HL-60 (cell line): ENCODE data around the gene CMBL.
A peak's percentile ranks its signal among the peaks of the same experiment; 100 is the strongest.

Experiments
- DNase-seq, 2 experiments: peaks; one replicate each; pipeline ENCODE4 v3.0.0-alpha.2; 2010 to 2020; ENCODE audit warnings: low read depth in 1 of 2, low spot score in 1 of 2
- H3K27ac ChIP-seq: fragments of 250-450 bp; sonication (Bioruptor Pico); replicated peaks from 2 replicates; pipeline ENCODE4 v1.5.1; 2020; ENCODE audit warnings: mild to moderate bottlenecking, moderate library complexity
- H3K27me3 ChIP-seq: fragments of 250-450 bp; sonication (Bioruptor Pico); 2 replicates; pipeline ENCODE4 v1.5.1; 2021; ENCODE audit warnings: mild to moderate bottlenecking, moderate library complexity; ENCODE audit not compliant: insufficient read depth, poor library complexity, severe bottlenecking
- H3K4me3 ChIP-seq: replicated peaks from 2 replicates; pipeline ENCODE4 v1.5.1; 2011; ENCODE audit warnings: mild to moderate bottlenecking, control low read depth, low read length; ENCODE audit not compliant: insufficient read depth
- GABPA ChIP-seq: IDR thresholded peaks from 2 replicates; pipeline ENCODE4 v1.6.1; 2012; ENCODE audit warnings: low read depth
- POLR2AphosphoS5 ChIP-seq: IDR thresholded peaks from 2 replicates; pipeline ENCODE4 v1.6.1; 2012; ENCODE audit warnings: low read depth
- SPI1 ChIP-seq: IDR thresholded peaks from 2 replicates; pipeline ENCODE4 v1.6.1; 2012; ENCODE audit warnings: low read depth, mild to moderate bottlenecking, borderline replicate concordance
- TF ChIP-seq, protein P1 (sequence below): IDR thresholded peaks from one replicate; pipeline ENCODE4 v1.5.1; 2011; ENCODE audit warnings: low read length, control low read depth, inconsistent platforms; ENCODE audit not compliant: insufficient read depth
- TF ChIP-seq, protein P2 (sequence below): IDR thresholded peaks from 2 replicates; pipeline ENCODE4 v1.6.1; 2012; ENCODE audit warnings: low read depth; ENCODE audit not compliant: insufficient replicate concordance

Gene CMBL

DNA sequence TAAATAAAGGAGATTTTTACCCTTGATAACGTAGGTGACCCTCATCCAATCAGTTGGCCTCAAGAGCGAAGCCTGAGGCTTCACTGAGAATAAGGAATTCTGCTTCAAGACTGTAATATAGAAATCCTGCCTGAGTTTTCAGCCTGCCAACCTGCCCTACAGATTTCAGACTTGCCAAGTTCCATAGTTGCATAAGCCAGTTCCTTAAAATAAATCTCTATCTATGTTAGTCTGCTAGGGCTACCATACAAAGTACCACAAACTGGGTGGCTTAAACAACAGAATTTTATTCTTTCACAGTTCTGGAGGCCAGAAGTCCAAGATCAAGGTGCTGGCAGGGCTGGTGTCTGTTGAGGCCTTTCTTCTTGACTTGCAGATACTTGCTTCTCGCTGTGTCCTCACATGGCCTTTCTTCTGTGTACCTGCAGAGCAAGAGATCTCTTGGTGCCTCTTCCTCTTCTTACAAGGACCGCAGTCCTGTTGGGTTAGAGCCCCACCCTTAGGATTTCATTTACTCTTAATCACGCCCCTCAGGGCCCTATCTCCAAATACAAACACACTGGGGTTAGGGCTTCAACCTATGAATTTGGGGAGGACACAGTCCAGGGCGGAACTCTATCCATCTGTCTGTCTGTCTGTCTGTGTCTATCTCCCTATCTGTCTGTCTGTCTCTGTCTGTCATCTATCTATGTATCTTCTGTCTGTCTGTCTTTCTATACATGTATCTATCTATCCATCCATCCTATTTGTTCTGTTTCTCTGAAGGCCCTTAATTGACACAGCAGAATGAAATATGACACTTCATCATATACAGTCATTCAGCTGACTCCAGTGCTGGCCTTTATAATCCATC lies 17.0 kb upstream of the CMBL start:
- Histone ChIP-seq H3K27ac (no peak overlapping the region), H3K27me3 (no peaks in the 10 kb centered on the region)
- peak in 1 of 2 experiments; percentile 49 for DNase-seq

DNA sequence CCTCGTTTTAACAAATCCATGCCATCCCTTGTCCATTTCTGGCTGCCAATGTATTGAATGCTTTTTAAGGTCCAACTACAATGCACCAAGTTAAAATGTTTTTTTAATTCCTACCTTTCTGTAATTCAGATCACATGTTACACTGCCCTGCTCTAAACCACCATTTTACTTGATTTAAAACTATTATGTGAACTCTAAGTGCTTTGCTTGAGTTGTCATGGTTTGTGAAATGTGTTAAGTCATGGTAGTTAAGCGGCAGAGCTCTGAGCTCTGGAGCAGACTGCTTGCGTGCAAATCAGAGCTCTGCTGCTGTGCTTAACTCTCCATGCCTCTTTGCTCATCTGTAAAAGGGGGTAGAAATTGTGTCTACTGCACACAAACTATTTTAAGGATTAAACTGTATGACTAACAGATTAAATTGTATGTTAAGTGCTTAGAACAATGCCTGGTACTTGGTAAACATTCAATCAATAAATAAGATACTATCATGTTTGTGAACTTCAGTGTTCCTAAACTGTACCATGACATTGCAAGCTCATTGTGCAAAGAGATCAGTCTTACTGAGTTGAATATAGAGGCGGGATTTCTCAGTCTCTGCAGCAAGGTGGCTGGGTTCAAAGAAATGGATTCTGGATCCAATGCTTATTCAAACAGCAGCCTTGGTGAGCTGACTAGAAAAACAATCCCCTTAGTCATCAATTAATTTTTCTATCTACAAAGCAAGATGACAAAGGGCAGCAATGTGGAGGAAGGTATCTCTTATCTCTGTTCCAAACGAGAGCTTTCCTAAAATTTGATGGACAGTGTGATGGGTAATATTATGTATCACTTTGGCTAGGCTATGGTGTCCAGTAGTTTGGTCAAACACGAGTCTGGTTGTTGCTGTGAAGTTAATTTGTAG lies 16.1 kb upstream of the CMBL start:
- TF ChIP-seq, protein P1, sequence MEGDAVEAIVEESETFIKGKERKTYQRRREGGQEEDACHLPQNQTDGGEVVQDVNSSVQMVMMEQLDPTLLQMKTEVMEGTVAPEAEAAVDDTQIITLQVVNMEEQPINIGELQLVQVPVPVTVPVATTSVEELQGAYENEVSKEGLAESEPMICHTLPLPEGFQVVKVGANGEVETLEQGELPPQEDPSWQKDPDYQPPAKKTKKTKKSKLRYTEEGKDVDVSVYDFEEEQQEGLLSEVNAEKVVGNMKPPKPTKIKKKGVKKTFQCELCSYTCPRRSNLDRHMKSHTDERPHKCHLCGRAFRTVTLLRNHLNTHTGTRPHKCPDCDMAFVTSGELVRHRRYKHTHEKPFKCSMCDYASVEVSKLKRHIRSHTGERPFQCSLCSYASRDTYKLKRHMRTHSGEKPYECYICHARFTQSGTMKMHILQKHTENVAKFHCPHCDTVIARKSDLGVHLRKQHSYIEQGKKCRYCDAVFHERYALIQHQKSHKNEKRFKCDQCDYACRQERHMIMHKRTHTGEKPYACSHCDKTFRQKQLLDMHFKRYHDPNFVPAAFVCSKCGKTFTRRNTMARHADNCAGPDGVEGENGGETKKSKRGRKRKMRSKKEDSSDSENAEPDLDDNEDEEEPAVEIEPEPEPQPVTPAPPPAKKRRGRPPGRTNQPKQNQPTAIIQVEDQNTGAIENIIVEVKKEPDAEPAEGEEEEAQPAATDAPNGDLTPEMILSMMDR, result no peak
- TF ChIP-seq, protein P2, sequence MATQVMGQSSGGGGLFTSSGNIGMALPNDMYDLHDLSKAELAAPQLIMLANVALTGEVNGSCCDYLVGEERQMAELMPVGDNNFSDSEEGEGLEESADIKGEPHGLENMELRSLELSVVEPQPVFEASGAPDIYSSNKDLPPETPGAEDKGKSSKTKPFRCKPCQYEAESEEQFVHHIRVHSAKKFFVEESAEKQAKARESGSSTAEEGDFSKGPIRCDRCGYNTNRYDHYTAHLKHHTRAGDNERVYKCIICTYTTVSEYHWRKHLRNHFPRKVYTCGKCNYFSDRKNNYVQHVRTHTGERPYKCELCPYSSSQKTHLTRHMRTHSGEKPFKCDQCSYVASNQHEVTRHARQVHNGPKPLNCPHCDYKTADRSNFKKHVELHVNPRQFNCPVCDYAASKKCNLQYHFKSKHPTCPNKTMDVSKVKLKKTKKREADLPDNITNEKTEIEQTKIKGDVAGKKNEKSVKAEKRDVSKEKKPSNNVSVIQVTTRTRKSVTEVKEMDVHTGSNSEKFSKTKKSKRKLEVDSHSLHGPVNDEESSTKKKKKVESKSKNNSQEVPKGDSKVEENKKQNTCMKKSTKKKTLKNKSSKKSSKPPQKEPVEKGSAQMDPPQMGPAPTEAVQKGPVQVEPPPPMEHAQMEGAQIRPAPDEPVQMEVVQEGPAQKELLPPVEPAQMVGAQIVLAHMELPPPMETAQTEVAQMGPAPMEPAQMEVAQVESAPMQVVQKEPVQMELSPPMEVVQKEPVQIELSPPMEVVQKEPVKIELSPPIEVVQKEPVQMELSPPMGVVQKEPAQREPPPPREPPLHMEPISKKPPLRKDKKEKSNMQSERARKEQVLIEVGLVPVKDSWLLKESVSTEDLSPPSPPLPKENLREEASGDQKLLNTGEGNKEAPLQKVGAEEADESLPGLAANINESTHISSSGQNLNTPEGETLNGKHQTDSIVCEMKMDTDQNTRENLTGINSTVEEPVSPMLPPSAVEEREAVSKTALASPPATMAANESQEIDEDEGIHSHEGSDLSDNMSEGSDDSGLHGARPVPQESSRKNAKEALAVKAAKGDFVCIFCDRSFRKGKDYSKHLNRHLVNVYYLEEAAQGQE, result no peak
- TF ChIP-seq SPI1, result no peak
- no peak for TF ChIP-seq POLR2AphosphoS5
- TF ChIP-seq GABPA, result no peak
- Histone ChIP-seq H3K27me3 (no peaks in the 10 kb centered on the region), H3K27ac (no peak overlapping the region), H3K4me3 (no peak overlapping the region)
- no peak for DNase-seq

More for the DNA sequence above, 17.0 kb upstream of the CMBL start:
- TF ChIP-seq SPI1 (peak; percentile 76), POLR2AphosphoS5 (no peak)
- H3K4me3 ChIP-seq, result no peak overlapping the region

DNA sequence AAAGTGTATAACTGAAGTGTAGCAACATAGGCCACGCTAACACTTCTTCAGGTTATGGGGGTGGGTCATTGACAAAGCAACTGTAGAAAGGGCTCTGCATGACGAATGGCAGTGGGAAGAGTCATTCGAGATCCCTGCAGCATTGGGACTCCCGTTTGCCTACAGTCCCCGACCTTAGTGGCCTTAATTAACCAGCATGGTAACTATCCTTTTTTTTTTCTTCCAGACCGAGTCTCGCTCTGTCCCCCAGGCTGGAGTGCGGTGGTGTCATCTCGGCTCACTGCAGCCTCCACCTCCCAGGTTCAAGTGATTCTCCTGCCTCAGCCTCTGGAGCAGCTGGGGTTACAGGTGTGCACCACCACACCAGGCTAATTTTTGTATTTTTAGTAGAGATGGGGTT lies 14.2 kb upstream of the CMBL start:
- no peak overlapping the region for H3K4me3 ChIP-seq
- DNase-seq, result no peak
- TF ChIP-seq GABPA (no peak), POLR2AphosphoS5 (no peak), SPI1 (no peak)
- TF ChIP-seq, protein P1, result no peak
- TF ChIP-seq, protein P2, result no peak
- no peaks in the 10 kb centered on the region for H3K27me3 ChIP-seq
- no peak overlapping the region for H3K27ac ChIP-seq

DNA sequence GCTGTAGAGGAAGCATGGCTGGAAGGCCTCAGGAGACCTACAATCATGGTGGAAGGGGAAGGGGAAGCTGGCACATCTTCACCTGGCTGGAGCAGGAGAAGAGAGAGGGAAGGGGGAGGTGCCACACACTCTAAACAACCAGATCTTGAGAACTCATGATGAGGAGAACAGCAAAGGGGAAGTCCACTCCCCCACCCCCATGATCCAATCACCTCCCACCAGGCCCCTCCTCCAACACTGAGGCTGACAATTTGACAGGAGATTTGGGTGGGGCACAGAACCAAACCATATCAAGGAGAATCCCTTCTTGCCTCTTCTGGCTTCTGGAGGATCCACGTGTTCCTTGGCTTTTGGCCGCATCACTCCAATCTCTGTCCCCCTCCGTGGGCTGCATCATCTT lies 13.1 kb upstream of the CMBL start:
- Histone ChIP-seq H3K4me3 (no peak overlapping the region), H3K27me3 (no peaks in the 10 kb centered on the region), H3K27ac (no peak overlapping the region)
- peak; percentile 25 to 32 for DNase-seq
- peak; percentile 61; the same call in 1 of the 2 replicates for TF ChIP-seq SPI1
- TF ChIP-seq, protein P1, result no peak
